GM12878 (cell line): ENCODE data around the gene FAM222A. TPM values are rescaled to one million over a fixed set of nuclear protein-coding genes. Genes with fewer than 3 reads are reported as not detected.

Source experiments
- ATAC-seq: fragments of 200-7000 bp; cut with Tn5 transposase; 3 replicates; pipeline ENCODE4 v1.9.1; 2020; ENCODE audit warnings: mild to moderate bottlenecking, moderate library complexity
- BruUV-seq: library from RNA; stranded (reverse); fragments of 400-500 nt; replicated peaks from 2 replicates; lab custom pipeline; 2021; lab: Mats Ljungman, UMichigan
- CTCF ChIA-PET: fragments of 300-600 bp; sonication (Branson Sonifier 250); formaldehyde crosslinking; extraction: SDS; loops from one replicate; lab custom pipeline; 2021; ENCODE audit warnings: inconsistent platforms; lab: Yijun Ruan, JAX
- POLR2A ChIA-PET: fragments of 350-600 bp; formaldehyde crosslinking; extraction: SDS; loops from one replicate; lab custom pipeline; 2021; ENCODE audit warnings: inconsistent platforms; lab: Charles Lee
- RAD21 ChIA-PET: fragments of 300-600 bp; sonication (Branson Sonifier 250); formaldehyde crosslinking; loops from one replicate; lab custom pipeline; 2023; ENCODE audit warnings: antibody characterized with exemption; ENCODE audit not compliant: unreplicated experiment; lab: Charles Lee
- SMC1A ChIA-PET: fragments of 300-600 bp; sonication (Branson Sonifier 250); formaldehyde crosslinking; loops from one replicate; lab custom pipeline; 2023; ENCODE audit not compliant: unreplicated experiment, uncharacterized antibody; lab: Charles Lee
- DNase-seq: peaks from one replicate; pipeline ENCODE4 v3.0.0-alpha.2; 2011; ENCODE audit warnings: low read depth, low spot score
- FAIRE-seq: peaks from 3 replicates; lab custom pipeline; 2011; peaks lifted over from hg19 to GRCh38; lab: Jason Lieb, UNC
- H2AFZ ChIP-seq: 2 replicates; pipeline ENCODE4 v1.6.0; 2011; ENCODE audit warnings: low read depth, low read length, control low read depth; ENCODE audit not compliant: control insufficient read depth
- H3K27ac ChIP-seq: 2 replicates; pipeline ENCODE4 v1.5.1; 2011; ENCODE audit warnings: control low read depth; ENCODE audit not compliant: control insufficient read depth, insufficient read depth
- H3K27me3 ChIP-seq, 2 experiments: replicated peaks in 1 of 2; 2 replicates each; pipeline versions ENCODE4 v1.6.0 to v1.6.1; 2011; ENCODE audit warnings: low read length in 1 of 2; ENCODE audit not compliant: control insufficient read depth in 2 of 2, insufficient read depth in 2 of 2
- H3K36me3 ChIP-seq, 2 experiments: 2 replicates each; pipeline ENCODE4 v1.5.1; 2011; ENCODE audit warnings: low read length in 1 of 2; ENCODE audit not compliant: control insufficient read depth in 2 of 2, insufficient read depth in 2 of 2
- H3K4me1 ChIP-seq: 2 replicates; pipeline ENCODE4 v1.6.1; 2011; ENCODE audit warnings: mild to moderate bottlenecking, low read length, moderate library complexity, mixed read lengths; ENCODE audit not compliant: control insufficient read depth, insufficient read depth
- H3K4me2 ChIP-seq: 2 replicates; pipeline ENCODE4 v1.6.0; 2011; ENCODE audit warnings: control low read depth; ENCODE audit not compliant: control insufficient read depth, insufficient read depth
- H3K4me3 ChIP-seq: fragments of 200-600 bp; sonication (generic); 2 replicates; pipeline ENCODE4 v1.5.1; 2016
- H3K79me2 ChIP-seq: 2 replicates; pipeline ENCODE4 v1.6.0; 2011; ENCODE audit warnings: low read length; ENCODE audit not compliant: control insufficient read depth, insufficient read depth
- H3K9ac ChIP-seq: 2 replicates; pipeline ENCODE4 v1.8.0; 2011; ENCODE audit warnings: low read length, control low read depth, mixed read lengths; ENCODE audit not compliant: control insufficient read depth, insufficient read depth
- H3K9me3 ChIP-seq: replicated peaks from 3 replicates; pipeline ENCODE4 v1.5.1; 2011; ENCODE audit warnings: mild to moderate bottlenecking, low read length; ENCODE audit not compliant: control insufficient read depth, insufficient read depth
- H4K20me1 ChIP-seq: 2 replicates; pipeline ENCODE4 v1.6.0; 2011; ENCODE audit not compliant: control insufficient read depth, insufficient read depth
- BCLAF1 ChIP-seq: fragments of 450-650 bp; IDR thresholded peaks from 2 replicates; pipeline ENCODE4 v1.6.1; 2017; ENCODE audit warnings: antibody characterized with exemption, mild to moderate bottlenecking, moderate library complexity
- CBX3 ChIP-seq: fragments of 200-600 bp; sonication (generic); IDR thresholded peaks from 2 replicates; pipeline ENCODE4 v1.6.1; 2016; ENCODE audit warnings: low read depth, borderline replicate concordance
- CEBPZ ChIP-seq: fragments of 150-350 bp; IDR thresholded peaks from 2 replicates; pipeline ENCODE4 v1.6.1; 2016; ENCODE audit warnings: low read depth, low read length
- HDGF ChIP-seq: fragments of 450-650 bp; IDR thresholded peaks from 2 replicates; pipeline ENCODE4 v1.6.1; 2016; ENCODE audit warnings: antibody characterized with exemption
- LARP7 ChIP-seq: fragments of 450-650 bp; IDR thresholded peaks from 2 replicates; pipeline ENCODE4 v1.6.1; 2017; ENCODE audit warnings: mild to moderate bottlenecking
- MTA2 ChIP-seq: fragments of 450-650 bp; IDR thresholded peaks from 2 replicates; pipeline ENCODE4 v1.6.1; 2016; ENCODE audit warnings: low read depth, mild to moderate bottlenecking, moderate library complexity
- PML ChIP-seq: IDR thresholded peaks from 2 replicates; pipeline ENCODE4 v1.6.1; 2012; ENCODE audit warnings: low read length, inconsistent platforms
- SMAD5 ChIP-seq: IDR thresholded peaks from 2 replicates; pipeline ENCODE4 v1.6.1; 2016; ENCODE audit warnings: antibody characterized with exemption, low read depth
- TCF3 ChIP-seq: IDR thresholded peaks from 2 replicates; pipeline ENCODE4 v1.6.1; 2012; ENCODE audit warnings: low read depth, mild to moderate bottlenecking, low read length, borderline replicate concordance; ENCODE audit not compliant: insufficient read depth
- WGBS: methylation state at CpG from one replicate; pipeline ENCODE4 v1.1.6; 2016; ENCODE audit warnings: low lambda C conversion rate; ENCODE audit not compliant: insufficient replicate concordance, insufficient coverage; ENCODE audit errors: missing lambda C conversion rate; 5-methylcytosine and 5-hydroxymethylcytosine counted together
- in situ Hi-C: fragments of 300-500 bp; cut with MboI; formaldehyde crosslinking; loops from 9 replicates; pipeline ENCODE4 v1.14.3; 2018; ENCODE audit warnings: mixed read lengths
- intact Hi-C: fragments of 100-400 bp; cut with micrococcal nuclease; formaldehyde crosslinking; loops from one replicate; pipeline ENCODE4 v1.14.2; 2022; ENCODE audit not compliant: unreplicated experiment
- polyA plus RNA-seq, 11 experiments: library from polyadenylated mRNA; depleted of rRNA in 4 of 11; unstranded in 6 of 11; stranded (reverse) in 5 of 11; fragments of >200 nt; fragmentation: Nextera tagmentation in 4 of 11; fragmentation: Illumina TruSeq in 1 of 11; extraction: Ambion mirVana in 4 of 11; extraction: Trizol in 1 of 11; gene quantifications; 1 replicate in 1 of 11; 2 replicates in 10 of 11; pipeline versions ENCODE4 v1.2.1 to v1.2.3, GENCODE V29; 2011 to 2016; ENCODE audit warnings: inconsistent platforms in 2 of 11, missing spikeins in 2 of 11, low read depth in 1 of 11
- total RNA-seq, 4 experiments: library from RNA; depleted of rRNA in 3 of 4; stranded (reverse); fragments of >200 nt in 3 of 4; fragmentation: Illumina TruSeq in 1 of 4; extraction: Trizol in 1 of 4; gene quantifications; 2 replicates each; pipeline versions ENCODE4 v1.2.1 to v1.2.3, GENCODE V29; 2013 to 2021

FAM222A gene
- total and polyA plus RNA-seq, 10 of the 15 experiments (the other 5 are each of a cell fraction or from before 2014, with no cell fraction given) = 0.04 to 0.49 (median 0.14) TPM; not detected in 3

GRCh38 chr12:109758426-109759420 is 45.1 kb downstream of the FAM222A start:
- ChIA-PET SMC1A (interaction anchor here (0.6 kb wide), 1 partner anchor 319 kb away, joined by 3 read pairs; no protein-coding TSS in a partner anchor), POLR2A (no interaction called here), CTCF (interaction anchor here (0.6 kb wide), 1 partner anchor 1225 kb away, joined by 3 read pairs; no protein-coding TSS in a partner anchor)
- intact Hi-C loops (no loop called here), in situ Hi-C loops (no loop called here)
- H3K9ac ChIP-seq = no peak overlapping the region
- H3K36me3 ChIP-seq = no peaks in the 10 kb centered on the region
- no peaks in the 10 kb centered on the region for H3K79me2 ChIP-seq
- no peaks in the 10 kb centered on the region; the same call in 1 of the 3 replicates for H3K9me3 ChIP-seq
- FAIRE-seq = no peak
- H3K4me1 ChIP-seq = no peaks in the 10 kb centered on the region
- BruUV-seq = no TSS peak
- H3K27ac ChIP-seq = no peak overlapping the region
- no peaks in the 10 kb centered on the region for H3K27me3 ChIP-seq
- H4K20me1 ChIP-seq = no peaks in the 10 kb centered on the region
- H3K4me2 ChIP-seq = no peak overlapping the region
- H3K4me3 ChIP-seq = no peak overlapping the region
- H2AFZ ChIP-seq = no peak overlapping the region
- no peak for DNase-seq
- TF ChIP-seq PML (no peak), TCF3 (no peak), HDGF (no peak), CEBPZ (no peak), LARP7 (no peak), SMAD5 (no peak), MTA2 (no peak), BCLAF1 (no peak), CBX3 (no peak)
- TF ChIP-seq, all 136 proteins: peak for 0
- ATAC-seq = no peak
- RAD21 ChIA-PET = no interaction called here
- 41% methylated on average over 15 of the region's 15 CpGs for WGBS
